T1000 (cell line): ENCODE measurements around the gene SEMA3F.

Source experiments
- DNase-seq: peaks from one replicate; lab custom pipeline; 2025; ENCODE audit warnings: mixed read lengths; lab: John Stamatoyannopoulos, UW

The SEMA3F gene

DNA sequence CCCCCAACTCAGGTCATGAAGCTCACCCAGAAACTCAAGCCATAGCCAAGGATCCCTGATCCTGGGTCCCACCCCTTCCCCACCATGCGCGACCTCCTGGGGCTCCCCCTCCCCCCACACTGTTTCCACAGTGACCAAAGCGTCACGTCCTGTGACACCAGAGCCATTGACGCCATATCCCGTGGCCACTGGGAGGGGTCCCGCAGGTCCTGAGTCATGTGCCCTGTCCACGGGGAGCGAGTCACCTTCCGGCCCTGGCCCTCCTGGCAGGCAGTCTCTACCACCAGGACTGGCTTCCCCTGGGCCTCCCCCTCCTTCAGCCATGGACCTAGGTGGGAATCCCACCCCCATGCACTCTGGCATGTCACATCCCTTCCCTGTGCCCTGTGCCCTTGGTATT is 15.6 kb downstream of the SEMA3F start:
- DNase-seq: peak; percentile 27

- DNase-seq: no peak
Observed at GRCh38 chr3:50171540-50172301, 16.6 kb downstream of the SEMA3F start.

DNA sequence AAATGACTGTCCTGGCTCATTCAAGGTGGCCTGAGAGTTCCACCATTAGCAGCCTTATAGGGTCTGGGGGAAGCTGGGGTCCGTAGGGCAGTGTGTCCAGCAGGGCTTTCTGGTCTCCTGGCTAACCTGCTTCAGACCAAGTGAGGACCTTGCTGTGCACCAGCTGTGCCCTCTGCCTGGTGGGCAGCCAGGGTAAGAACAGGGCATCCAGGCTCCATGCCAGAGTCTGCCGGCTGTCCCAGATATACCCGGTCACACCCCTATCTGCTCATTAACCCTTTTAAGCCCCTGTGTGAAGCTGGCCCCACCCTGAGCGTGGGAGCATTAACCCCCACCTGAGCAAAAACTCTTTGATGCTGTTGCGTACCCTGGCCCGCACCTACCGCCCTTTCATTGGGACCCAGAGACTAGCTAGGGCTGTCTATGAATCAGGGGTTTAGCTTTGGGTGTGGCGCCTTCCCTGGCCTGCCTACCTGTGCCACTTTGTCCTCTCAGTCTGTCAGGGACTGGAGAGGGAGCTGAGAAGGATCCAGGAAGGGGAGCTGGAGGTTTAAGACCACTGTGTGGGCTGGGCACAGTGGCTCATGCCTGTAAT is 17.6 kb downstream of the SEMA3F start:
- no peak for DNase-seq

DNA sequence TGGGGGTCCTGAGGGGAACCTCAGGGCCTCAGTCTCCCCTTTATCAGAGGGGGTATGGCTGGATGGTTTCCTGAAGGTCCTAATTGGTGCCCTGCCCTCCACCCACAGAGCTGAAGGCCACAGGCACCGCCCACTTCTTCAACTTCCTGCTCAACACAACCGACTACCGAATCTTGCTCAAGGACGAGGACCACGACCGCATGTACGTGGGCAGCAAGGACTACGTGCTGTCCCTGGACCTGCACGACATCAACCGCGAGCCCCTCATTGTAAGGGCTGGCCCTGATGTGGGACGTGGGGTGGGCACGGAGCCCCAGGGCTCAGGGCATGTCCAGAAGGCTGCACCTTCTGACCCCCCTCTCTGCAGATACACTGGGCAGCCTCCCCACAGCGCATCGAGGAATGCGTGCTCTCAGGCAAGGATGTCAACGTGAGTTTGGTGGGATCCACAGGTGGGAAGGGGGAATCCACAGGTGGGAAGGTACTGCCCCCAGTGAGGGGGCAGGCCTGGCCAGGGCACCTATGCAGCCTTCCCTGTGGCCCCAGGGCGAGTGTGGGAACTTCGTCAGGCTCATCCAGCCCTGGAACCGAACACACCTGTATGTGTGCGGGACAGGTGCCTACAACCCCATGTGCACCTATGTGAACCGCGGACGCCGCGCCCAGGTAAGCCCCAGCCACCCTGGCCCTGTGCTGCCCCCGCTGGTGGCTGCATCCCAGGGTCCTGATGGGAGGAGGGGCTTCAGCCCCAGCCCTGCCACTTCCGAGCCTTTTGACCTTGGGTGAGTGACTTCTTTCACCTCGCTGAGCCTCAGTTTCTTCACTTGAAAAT is 18.8 kb downstream of the SEMA3F start:
- no peak for DNase-seq

DNA sequence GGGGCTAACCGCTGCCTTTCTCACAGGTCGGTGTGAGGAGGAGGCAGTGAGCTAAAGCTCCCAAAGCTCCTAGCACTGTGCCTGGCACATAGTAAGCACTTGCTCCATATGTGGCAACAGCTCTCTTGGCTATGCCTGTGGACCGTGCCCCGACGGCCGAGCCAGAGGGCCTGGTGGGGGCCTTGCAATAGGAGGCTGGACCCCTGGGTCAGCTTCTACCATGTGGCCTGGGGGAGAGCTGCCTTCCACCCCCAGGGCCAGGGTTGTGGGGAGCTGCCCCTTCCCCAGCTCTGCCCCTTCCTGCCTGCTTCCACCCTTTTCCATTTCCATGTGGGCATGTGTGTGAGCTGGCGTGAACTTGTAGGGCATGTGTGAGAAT is 19.4 kb downstream of the SEMA3F start:
- no peak for DNase-seq

GRCh38 chr3:50174947-50175524 is 19.9 kb downstream of the SEMA3F start:
- no peak for DNase-seq

- DNase-seq: no peak
Observed at GRCh38 chr3:50177346-50177745, 22.2 kb downstream of the SEMA3F start.

DNA sequence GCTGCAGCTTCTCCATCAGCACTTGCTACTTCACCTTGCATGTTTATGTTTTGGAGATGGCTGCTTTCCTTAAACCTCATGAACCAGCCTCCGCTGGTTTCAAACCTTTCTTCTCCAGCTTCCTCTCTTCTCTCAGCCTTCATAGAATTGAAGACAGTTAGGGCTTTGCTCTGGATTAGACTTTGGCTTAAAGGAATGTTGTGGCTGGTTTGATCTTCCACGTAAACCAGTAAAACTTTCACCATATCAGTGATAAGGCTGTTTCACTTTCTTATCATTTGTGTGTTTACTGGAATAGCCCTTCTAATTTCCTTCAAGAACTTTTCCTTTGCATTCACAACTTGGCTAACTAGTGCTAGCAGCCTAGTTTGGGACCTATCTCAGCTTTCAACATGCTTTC is 24.6 kb downstream of the SEMA3F start:
- no peak for DNase-seq

DNA sequence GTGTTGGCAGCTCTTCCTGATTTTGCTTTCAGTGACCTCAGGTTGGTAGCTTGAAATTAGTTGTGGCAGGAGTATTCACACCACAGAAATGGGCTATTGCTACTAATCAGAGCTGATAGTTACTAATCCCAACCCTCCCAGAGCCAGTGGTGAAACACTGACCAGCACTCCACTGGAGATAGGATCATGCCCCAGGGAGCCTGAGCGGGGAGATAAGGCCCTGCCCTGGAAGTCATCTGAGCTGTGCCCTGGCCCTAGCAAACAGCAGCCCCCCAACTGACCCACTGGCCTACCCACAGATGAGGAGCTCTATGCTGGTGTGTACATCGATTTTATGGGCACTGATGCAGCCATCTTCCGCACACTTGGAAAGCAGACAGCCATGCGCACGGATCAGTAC is 26.9 kb downstream of the SEMA3F start:
- no peak for DNase-seq

GRCh38 chr3:50182533-50183099 is 27.5 kb downstream of the SEMA3F start:
- DNase-seq: no peak

- no peak for DNase-seq
Observed at GRCh38 chr3:50183755-50184154, 28.6 kb downstream of the SEMA3F start.

DNA sequence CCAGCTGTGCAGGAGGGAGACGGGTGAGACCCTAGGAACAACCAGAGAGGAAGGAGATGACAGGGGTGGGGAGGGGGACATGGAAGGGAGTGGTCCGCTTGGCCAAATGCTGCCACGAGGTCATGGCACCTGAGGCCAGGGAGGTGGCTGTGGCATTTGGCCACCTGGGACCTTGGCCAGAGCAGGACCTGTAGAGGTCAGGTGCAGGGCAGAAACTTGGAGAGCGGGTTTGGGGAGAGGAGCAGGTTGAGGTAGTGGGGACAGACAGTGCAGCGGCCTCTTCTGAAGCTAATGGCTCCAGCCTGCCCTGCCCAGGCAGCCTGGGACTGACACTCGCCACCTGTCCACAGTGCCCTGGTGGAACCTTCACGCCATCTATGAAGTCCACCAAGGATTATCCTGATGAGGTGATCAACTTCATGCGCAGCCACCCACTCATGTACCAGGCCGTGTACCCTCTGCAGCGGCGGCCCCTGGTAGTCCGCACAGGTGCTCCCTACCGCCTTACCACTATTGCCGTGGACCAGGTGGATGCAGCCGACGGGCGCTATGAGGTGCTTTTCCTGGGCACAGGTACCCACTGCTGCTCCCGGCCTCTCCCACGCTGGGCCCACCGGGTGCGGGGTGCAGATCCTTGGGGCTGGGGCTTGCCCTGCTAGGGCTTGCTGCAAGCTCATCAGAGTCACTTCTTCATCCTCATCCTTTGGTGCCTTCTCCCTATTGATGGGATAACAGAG is 29.3 kb downstream of the SEMA3F start:
- DNase-seq: no peak

DNA sequence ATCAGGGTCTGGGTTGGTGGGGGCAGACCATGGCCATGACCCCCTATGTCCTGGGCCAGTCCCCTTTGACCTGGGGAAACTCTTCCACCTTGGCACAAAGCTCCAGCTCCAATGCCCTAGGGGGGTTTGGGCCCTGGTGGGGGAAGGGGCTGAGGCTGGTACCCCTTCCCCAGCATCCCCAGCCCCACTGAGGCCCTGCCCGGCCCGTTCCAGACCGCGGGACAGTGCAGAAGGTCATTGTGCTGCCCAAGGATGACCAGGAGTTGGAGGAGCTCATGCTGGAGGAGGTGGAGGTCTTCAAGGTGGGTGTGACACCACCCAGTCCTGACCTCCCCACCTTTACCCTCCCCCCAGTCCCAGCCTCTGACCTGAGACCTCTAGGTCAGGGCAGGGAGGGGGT is 30.1 kb downstream of the SEMA3F start:
- DNase-seq: no peak

DNA sequence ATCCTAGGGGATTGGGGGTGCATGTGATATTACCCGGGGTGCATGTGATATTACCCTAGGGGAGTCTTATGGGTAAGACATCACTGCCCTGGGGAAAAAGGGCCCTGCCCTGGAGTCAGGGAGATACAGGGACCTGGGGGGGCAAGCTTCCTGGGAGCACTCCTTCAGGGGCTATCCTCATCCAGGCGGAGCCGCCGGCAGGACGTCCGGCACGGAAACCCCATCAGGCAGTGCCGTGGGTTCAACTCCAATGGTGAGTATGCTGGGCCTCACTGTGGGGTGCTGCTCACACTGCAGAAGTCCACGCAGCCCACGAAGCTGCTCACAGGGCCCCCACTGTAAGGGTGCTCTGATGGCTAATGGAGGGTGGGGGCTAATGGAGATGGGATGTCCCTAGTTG is 31.0 kb downstream of the SEMA3F start:
- no peak for DNase-seq

DNA sequence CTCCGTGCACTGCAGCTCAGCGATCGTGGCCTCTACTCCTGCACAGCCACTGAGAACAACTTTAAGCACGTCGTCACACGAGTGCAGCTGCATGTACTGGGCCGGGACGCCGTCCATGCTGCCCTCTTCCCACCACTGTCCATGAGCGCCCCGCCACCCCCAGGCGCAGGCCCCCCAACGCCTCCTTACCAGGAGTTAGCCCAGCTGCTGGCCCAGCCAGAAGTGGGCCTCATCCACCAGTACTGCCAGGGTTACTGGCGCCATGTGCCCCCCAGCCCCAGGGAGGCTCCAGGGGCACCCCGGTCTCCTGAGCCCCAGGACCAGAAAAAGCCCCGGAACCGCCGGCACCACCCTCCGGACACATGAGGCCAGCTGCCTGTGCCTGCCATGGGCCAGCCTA is 32.6 kb downstream of the SEMA3F start:
- no peak for DNase-seq

DNA sequence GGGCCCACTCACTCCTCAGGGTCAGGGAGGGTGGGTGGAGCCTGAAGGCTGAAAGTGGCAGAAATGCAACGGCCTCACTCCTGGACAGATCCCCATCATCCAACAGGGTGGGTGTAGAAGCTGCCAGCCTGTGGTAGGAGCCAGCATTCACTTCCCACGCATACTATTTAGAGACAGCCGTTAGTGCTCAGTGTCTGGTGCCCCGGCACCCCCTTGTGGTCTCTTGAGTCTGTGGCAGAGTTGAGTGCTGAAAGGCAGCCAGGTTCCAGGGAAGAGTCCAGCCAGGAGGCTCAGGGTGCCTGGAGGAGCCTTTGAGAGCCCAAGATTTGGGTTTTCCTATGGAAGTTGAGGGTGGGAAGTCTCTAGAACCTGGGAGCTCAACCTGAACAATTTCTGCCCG is 34.1 kb downstream of the SEMA3F start:
- peak; percentile 62 for DNase-seq

DNA sequence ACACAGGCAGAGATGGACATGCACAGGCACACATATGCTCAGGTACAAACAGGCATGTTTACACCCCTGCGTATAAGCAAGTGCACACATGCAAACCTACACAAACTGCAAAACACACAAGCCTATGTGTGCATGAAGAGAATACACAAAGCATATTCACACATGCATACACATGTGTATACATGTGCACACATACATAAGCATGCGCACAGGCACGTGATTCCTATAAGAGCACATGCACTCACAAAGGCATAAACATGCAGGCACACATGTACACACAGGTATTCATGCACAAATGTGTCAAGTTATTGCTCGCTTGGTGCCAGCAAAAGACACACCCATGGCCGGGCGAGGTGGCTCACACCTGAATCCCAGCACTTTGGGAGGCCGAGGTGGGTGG is 34.9 kb downstream of the SEMA3F start:
- no peak for DNase-seq

GRCh38 chr3:50190936-50191660 is 36.0 kb downstream of the SEMA3F start, which contains the start of gene GNAT1:
Gene GNAT1, plus strand, starts transcription at chr3:50191610. Its CDS starts 116 bp downstream, at chr3:50191726.
- no peak for DNase-seq

DNA sequence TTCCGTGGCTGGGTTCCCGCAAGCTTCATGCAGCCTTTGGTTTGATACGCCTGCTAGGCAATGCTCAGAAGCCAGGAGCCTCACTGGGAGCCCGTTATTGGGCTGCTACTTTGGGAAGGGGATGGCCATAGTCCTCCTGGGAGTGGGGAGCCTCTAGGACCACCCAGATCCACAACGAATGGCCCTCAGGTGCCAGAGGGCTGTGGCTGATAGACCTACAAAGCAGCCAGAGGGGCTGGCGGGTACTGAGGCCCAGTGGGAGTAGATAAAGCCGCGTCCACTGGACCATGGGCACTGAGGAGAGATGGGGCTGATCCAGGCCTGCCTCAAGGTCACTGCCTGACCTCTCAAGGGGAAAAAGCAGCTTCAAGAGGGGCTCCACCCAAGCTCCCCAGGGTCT is 37.0 kb downstream of the SEMA3F start:
- DNase-seq: no peak

GRCh38 chr3:50192689-50193141 is 37.6 kb downstream of the SEMA3F start:
- peak; percentile 43 for DNase-seq

- DNase-seq: no peak
Observed at GRCh38 chr3:50193286-50193685, 38.2 kb downstream of the SEMA3F start.
